Peyer's patch (tissue), 4 donors: ENCODE data around the gene CAPZA3.

Experiments
- CTCF ChIP-seq, 6 experiments: fragments of 450-650 bp in 4 of 6; fragments of 200-600 bp in 2 of 6; sonication (generic) in 1 of 6; IDR thresholded peaks; one replicate each; pipeline ENCODE4 v1.5.1; 2017 to 2019; ENCODE audit warnings: antibody characterized with exemption in 6 of 6, mild to moderate bottlenecking in 3 of 6, moderate library complexity in 1 of 6
- POLR2A ChIP-seq, 2 donors: fragments of 450-650 bp; IDR thresholded peaks; one replicate each; pipeline ENCODE4 v1.5.1; 2017; ENCODE audit warnings: antibody characterized with exemption in 2 of 2, mild to moderate bottlenecking in 2 of 2, moderate library complexity in 2 of 2

GRCh38 chr12:18754124-18754707 is 16.3 kb downstream of the CAPZA3 start:
- no peak for TF ChIP-seq CTCF (IDR thresholded peaks at IDR 0.05)
- TF ChIP-seq POLR2A (IDR thresholded peaks at IDR 0.05), result no peak
